ENCODE data around the gene SMPX. TPM values are rescaled to one million over a fixed set of nuclear protein-coding genes. Genes with fewer than 3 reads are reported as not detected.

Gene SMPX
- total and polyA plus RNA-seq, 9 of the 15 experiments (the other 6 are each of a cell fraction or from before 2014, with no cell fraction given), result not detected

GRCh38 chrX:21738210-21738949 is 19.5 kb downstream of the SMPX start (continued):
- TF ChIP-seq PBX2 (CRISPR knock-in tag; IDR thresholded peaks at IDR 0.05; ENCODE audit: low read depth) (no peak), PBX2 (tag; conservative IDR thresholded peaks at IDR 0.05; ENCODE audit: low read depth) (no peak)

GRCh38 chrX:21735768-21736127 is 22.2 kb downstream of the SMPX start:
- ChIA-PET CTCF (ENCODE audit: low intra/inter-chr PET ratio) (no interaction called here), POLR2A (no interaction called here)
- Histone ChIP-seq H3K27me3 (ENCODE audit: control insufficient read depth in 2 of 2, insufficient read depth in 2 of 2, low read length in 2 of 2) (no peaks in the 10 kb centered on the region), H3K4me3 (no peak overlapping the region), H3K79me2 (ENCODE audit: control insufficient read depth, insufficient read depth, low read length) (no peaks in the 10 kb centered on the region), H4K20me1 (replicated peaks; ENCODE audit: control insufficient read depth, insufficient read depth, low read length) (no peaks in the 10 kb centered on the region), H3K36me3 (ENCODE audit: control insufficient read depth, insufficient read depth, low read length) (no peaks in the 10 kb centered on the region), H3K9me3 (replicated peaks; ENCODE audit: control insufficient read depth, insufficient read depth, low read depth, low read length) (no peaks in the 10 kb centered on the region), H3K4me1 (replicated peaks in 1 of 2; ENCODE audit: control insufficient read depth in 2 of 2, insufficient read depth in 2 of 2, low read length in 2 of 2) (no peaks in the 10 kb centered on the region), H3K9ac (ENCODE audit: insufficient read depth in 1 of 2, low read depth in 2 of 2, low read length in 2 of 2) (no peak overlapping the region), H2AFZ (ENCODE audit: low read depth, low read length) (no peak overlapping the region), H3K9me1 (ENCODE audit: control insufficient read depth, insufficient read depth, low read length) (no peaks in the 10 kb centered on the region), H3K4me2 (ENCODE audit: insufficient read depth, low read length) (no peak overlapping the region), H3K27ac (ENCODE audit: extremely low read depth, low read depth, low read length) (no peak overlapping the region)
- in situ Hi-C loops (cut with MboI), result no loop called here
- BruUV-seq (replicated peaks), result no TSS peak
- ATAC-seq (no peak), FAIRE-seq (no peak), DNase-seq (ENCODE audit: extremely low read depth in 1 of 4, low spot score in 3 of 4) (no peak)
- intact Hi-C loops (cut with micrococcal nuclease), result no loop called here
- 8% methylated on average over 1 of the region's 1 CpG for WGBS (ENCODE audit: insufficient coverage, low coverage, missing lambda C conversion rate)
- no peak for TF ChIP-seq SMARCA5 (IDR thresholded peaks at IDR 0.05)
- no peak for TF ChIP-seq PTTG1 (tag; IDR thresholded peaks at IDR 0.05; ENCODE audit: low read depth)
- no peak for TF ChIP-seq ZBTB40 (IDR thresholded peaks at IDR 0.05)
- no peak for TF ChIP-seq ZBTB40 (CRISPR knock-in tag; IDR thresholded peaks at IDR 0.05)
- no peak for TF ChIP-seq GTF2E2 (tag; IDR thresholded peaks at IDR 0.05)
- TF ChIP-seq MAFG (tag; conservative IDR thresholded peaks at IDR 0.05), result no peak
- TF ChIP-seq CBFB (CRISPR knock-in tag; IDR thresholded peaks at IDR 0.05), result no peak

Measured in K562 (cell line).